ENCODE data around the gene RALGAPA2. TPM values are rescaled to one million over a fixed set of nuclear protein-coding genes. Genes with fewer than 3 reads are reported as not detected.

Gene RALGAPA2
- polyA plus RNA-seq, 5 donors: 24.9 to 47.7 (median 38.6) TPM

GRCh38 chr20:20685635-20686034 is 26.8 kb downstream of the RALGAPA2 start:
- DNase-seq: no peak

- no peak for DNase-seq
Observed at GRCh38 chr20:20683481-20684321, 28.7 kb downstream of the RALGAPA2 start.

GRCh38 chr20:20683020-20683419 is 29.4 kb downstream of the RALGAPA2 start:
- no peak for DNase-seq

- no peak for DNase-seq
Observed at GRCh38 chr20:20680991-20681508, 31.4 kb downstream of the RALGAPA2 start.

- DNase-seq: no peak
Observed at GRCh38 chr20:20679316-20679715, 33.1 kb downstream of the RALGAPA2 start.

- DNase-seq: no peak
Observed at GRCh38 chr20:20677186-20677585, 35.3 kb downstream of the RALGAPA2 start.

- no peak for DNase-seq
Observed at GRCh38 chr20:20668639-20669038, 43.8 kb downstream of the RALGAPA2 start.

- DNase-seq: no peak
Observed at GRCh38 chr20:20666359-20666758, 46.1 kb downstream of the RALGAPA2 start.

GRCh38 chr20:20665606-20666332 is 46.7 kb downstream of the RALGAPA2 start:
- no peak for DNase-seq

GRCh38 chr20:20664795-20665589 is 47.5 kb downstream of the RALGAPA2 start:
- peak in 1 of 2 donors; percentile 39 for DNase-seq

GRCh38 chr20:20663841-20664240 is 48.6 kb downstream of the RALGAPA2 start:
- no peak for DNase-seq

GRCh38 chr20:20658871-20659431 is 53.5 kb downstream of the RALGAPA2 start:
- DNase-seq: no peak

- no peak for DNase-seq
Observed at GRCh38 chr20:20658123-20658522, 54.3 kb downstream of the RALGAPA2 start.

GRCh38 chr20:20657092-20657491 is 55.4 kb downstream of the RALGAPA2 start:
- DNase-seq: no peak

GRCh38 chr20:20655883-20656282 is 56.6 kb downstream of the RALGAPA2 start:
- DNase-seq: no peak

GRCh38 chr20:20649945-20650344 is 62.5 kb downstream of the RALGAPA2 start:
- DNase-seq: no peak

- no peak for DNase-seq
Observed at GRCh38 chr20:20643927-20644326, 68.5 kb downstream of the RALGAPA2 start.

GRCh38 chr20:20641783-20642182 is 70.7 kb downstream of the RALGAPA2 start:
- no peak for DNase-seq

GRCh38 chr20:20638878-20639277 is 73.6 kb downstream of the RALGAPA2 start:
- no peak for DNase-seq

GRCh38 chr20:20637998-20638725 is 74.3 kb downstream of the RALGAPA2 start:
- DNase-seq: no peak

GRCh38 chr20:20635006-20635405 is 77.4 kb downstream of the RALGAPA2 start:
- no peak for DNase-seq
